Dendritic cell treated with granulocyte-macrophage colony-stimulating factor and Interleukin-4, amounts not matched to agents 40 ng/mL and 50 ng/mL, for 4 days (primary cell): Measurements from ENCODE around the gene RAD51B.
A peak's percentile ranks its signal among the peaks of the same experiment; 100 is the strongest.
"Not testable (repeated sequence)": the region's sequence is repeated elsewhere in the genome, so short reads cannot be mapped to it uniquely, and the experiment has no call there.

Source experiments
- H3K27ac Mint-ChIP-seq: one replicate; pipeline ENCODE4 v1.8.0; 2022; ENCODE audit warnings: mild to moderate bottlenecking, mixed read lengths
- H3K27me3 Mint-ChIP-seq: one replicate; pipeline ENCODE4 v1.8.0; 2022; ENCODE audit warnings: mild to moderate bottlenecking, mixed read lengths
- H3K36me3 Mint-ChIP-seq: one replicate; pipeline ENCODE4 v1.8.0; 2022; ENCODE audit warnings: low read depth, mixed read lengths
- H3K4me1 Mint-ChIP-seq: one replicate; pipeline ENCODE4 v1.8.0; 2022; ENCODE audit warnings: low read depth, mixed read lengths
- H3K4me3 Mint-ChIP-seq: one replicate; pipeline ENCODE4 v1.8.0; 2022; ENCODE audit warnings: mild to moderate bottlenecking, moderate library complexity, mixed read lengths
- H3K9me3 Mint-ChIP-seq: one replicate; pipeline ENCODE4 v1.8.0; 2022; ENCODE audit warnings: mixed read lengths
- intact Hi-C: fragments of 100-400 bp; cut with micrococcal nuclease; formaldehyde crosslinking; loops from one replicate; pipeline ENCODE4 v1.15.0; 2022

Gene RAD51B

DNA sequence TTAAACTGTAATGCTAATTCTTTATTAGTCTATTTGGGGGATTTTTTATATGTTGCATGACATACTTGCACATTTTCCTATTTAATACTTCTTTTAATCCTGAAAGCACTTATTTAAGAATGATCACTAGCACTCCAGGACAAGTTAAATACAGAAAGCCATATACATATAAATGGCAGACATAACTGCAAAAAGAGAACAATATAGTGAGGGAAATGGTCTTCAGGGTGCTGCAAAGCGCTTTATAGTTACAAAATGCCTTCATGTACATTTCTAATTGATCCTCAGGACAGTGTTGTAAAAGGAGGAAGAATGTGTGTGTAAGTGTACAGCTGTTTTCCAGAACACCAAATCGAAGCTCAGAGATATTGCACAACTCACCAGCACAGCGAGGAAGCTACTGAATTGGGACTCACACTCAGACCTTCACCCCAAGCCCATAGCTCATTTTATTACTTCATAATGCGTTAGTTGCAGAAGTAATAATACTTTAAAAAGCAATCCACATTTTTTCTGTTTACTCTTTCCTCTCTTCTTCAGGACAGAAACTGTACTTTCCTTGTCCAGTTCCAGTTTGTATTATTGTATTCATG, 428.2 kb downstream of the RAD51B start:
- Mint-ChIP-seq H3K27ac (peak overlapping the region; percentile 78), H3K27me3 (no peaks in the 10 kb centered on the region), H3K36me3 (no peaks in the 10 kb centered on the region), H3K4me3 (no peak overlapping the region), H3K9me3 (no peaks in the 10 kb centered on the region), H3K4me1 (peaks cover 59% of the 10 kb centered on the region)
- intact Hi-C loops: loop anchor here (2.0 to 10.0 kb wide), 5 partner anchors 303 to 577 kb away; no protein-coding TSS in a partner anchor

DNA sequence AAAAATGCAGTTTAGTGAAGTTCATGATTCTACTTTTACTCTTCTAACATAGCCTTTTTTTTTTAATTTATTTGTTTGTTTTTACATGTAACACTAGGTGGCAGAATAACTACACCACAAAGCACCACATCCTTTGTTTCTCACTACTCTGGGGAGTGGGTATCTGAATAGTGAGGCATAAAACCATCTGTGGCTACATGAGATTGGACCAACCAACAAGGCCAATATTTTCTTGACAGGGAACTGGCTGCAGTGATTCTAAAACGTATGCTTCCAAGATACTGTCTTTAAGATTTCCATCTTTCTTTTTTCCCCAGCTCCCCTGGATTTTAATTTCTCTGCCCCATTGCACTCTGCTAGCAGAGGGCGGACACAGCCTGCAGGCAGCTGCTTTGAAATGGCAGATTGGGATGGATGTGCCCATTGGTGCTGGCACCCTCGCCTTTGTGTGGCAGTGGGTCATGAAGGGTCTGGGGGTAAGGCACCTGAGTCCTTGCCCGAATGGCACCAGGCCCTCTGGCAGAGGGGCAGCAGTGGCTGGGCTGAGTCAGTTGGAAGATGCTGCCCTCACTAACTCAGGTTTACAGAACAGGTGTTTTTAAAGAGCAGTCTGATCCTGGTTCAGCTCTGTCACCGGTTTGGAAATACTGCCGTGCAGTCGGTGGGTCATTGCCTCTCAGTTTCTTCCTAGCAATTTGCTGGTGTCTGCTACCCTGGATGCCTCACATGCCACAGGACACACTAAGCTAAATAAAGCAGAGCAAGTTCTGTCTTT, 429.1 kb downstream of the RAD51B start:
- H3K4me1 Mint-ChIP-seq: peaks cover 59% of the 10 kb centered on the region
- H3K36me3 Mint-ChIP-seq: no peaks in the 10 kb centered on the region
- no peaks in the 10 kb centered on the region for H3K27me3 Mint-ChIP-seq
- peak overlapping the region; percentile 78 for H3K27ac Mint-ChIP-seq
- intact Hi-C loops: loop anchor here (2.0 to 10.0 kb wide), 5 partner anchors 304 to 576 kb away; no protein-coding TSS in a partner anchor
- H3K4me3 Mint-ChIP-seq: no peak overlapping the region
- H3K9me3 Mint-ChIP-seq: no peaks in the 10 kb centered on the region

DNA sequence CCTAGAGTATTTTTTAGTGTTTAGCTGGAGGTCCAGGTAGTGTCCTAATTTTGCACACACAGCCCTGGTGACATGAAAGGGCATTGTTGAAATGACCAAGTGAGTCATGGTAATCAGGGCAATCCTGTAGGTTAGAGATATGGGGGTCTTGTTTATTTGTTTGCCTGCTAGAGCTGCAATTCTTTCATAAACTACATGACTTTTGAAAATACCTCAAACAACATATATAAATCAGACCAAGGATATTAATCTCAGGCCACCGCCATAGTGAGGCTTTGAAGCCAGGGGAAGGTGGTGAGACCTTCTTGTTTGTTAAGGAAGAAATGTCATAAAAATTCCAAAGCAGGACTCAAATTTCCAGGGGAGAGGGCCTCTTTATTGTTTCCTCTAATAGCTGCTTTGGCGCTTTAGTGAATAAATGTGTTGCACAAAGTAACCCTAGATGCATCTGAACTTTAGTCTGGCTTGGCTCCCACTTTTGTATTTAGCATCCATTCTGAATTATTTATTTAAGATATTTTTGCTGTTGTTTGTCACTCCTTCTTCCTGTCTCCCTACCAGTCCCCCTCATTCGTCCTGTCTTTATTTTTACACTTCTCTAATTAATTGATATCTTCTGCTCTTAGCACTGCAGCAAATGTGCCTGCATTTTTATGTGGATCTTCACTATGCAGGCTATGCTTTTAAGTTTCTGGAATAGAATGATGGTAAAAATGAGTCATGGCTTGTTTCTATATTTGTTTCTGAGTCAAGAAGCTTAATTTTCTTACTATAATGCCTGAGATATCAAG, 430.3 kb downstream of the RAD51B start:
- no peaks in the 10 kb centered on the region for H3K36me3 Mint-ChIP-seq
- H3K27me3 Mint-ChIP-seq: no peaks in the 10 kb centered on the region
- H3K4me3 Mint-ChIP-seq: no peak overlapping the region
- intact Hi-C loops: loop anchor here (2.0 to 10.0 kb wide), 6 partner anchors 115 to 575 kb away; no protein-coding TSS in a partner anchor
- H3K9me3 Mint-ChIP-seq: no peaks in the 10 kb centered on the region
- peak overlapping the region; percentile 7 for H3K27ac Mint-ChIP-seq
- peaks cover 52% of the 10 kb centered on the region for H3K4me1 Mint-ChIP-seq

- Mint-ChIP-seq H3K27ac (peak overlapping the region; percentile 7), H3K9me3 (no peaks in the 10 kb centered on the region), H3K27me3 (no peaks in the 10 kb centered on the region), H3K4me3 (no peak overlapping the region), H3K36me3 (no peaks in the 10 kb centered on the region), H3K4me1 (peaks cover 44% of the 10 kb centered on the region)
- intact Hi-C loops: loop anchor here (10.0 kb wide), 1 partner anchor 114 kb away; no protein-coding TSS in a partner anchor
These were observed 431.6 kb downstream of the RAD51B start for GRCh38 chr14:68250927-68251768.

GRCh38 chr14:68251769-68252100, 432.2 kb downstream of the RAD51B start:
- Mint-ChIP-seq H3K27me3 (no peaks in the 10 kb centered on the region), H3K27ac (peak overlapping the region; percentile 7), H3K9me3 (no peaks in the 10 kb centered on the region), H3K4me3 (no peak overlapping the region), H3K4me1 (peaks cover 42% of the 10 kb centered on the region), H3K36me3 (no peaks in the 10 kb centered on the region)
- intact Hi-C loops: loop anchor here (10.0 kb wide), 1 partner anchor 113 kb away; no protein-coding TSS in a partner anchor

- Mint-ChIP-seq H3K27ac (no peak overlapping the region), H3K4me1 (peaks cover 34% of the 10 kb centered on the region), H3K4me3 (no peak overlapping the region), H3K9me3 (no peaks in the 10 kb centered on the region), H3K27me3 (no peaks in the 10 kb centered on the region), H3K36me3 (no peaks in the 10 kb centered on the region)
- intact Hi-C loops: loop anchor here (10.0 kb wide), 1 partner anchor 112 kb away; no protein-coding TSS in a partner anchor
These were observed 433.7 kb downstream of the RAD51B start for GRCh38 chr14:68253160-68253780.

- H3K27ac Mint-ChIP-seq: no peak overlapping the region
- no peaks in the 10 kb centered on the region for H3K36me3 Mint-ChIP-seq
- peaks cover 27% of the 10 kb centered on the region for H3K4me1 Mint-ChIP-seq
- H3K9me3 Mint-ChIP-seq: no peaks in the 10 kb centered on the region
- intact Hi-C loops: loop anchor here (10.0 kb wide), 1 partner anchor 111 kb away; no protein-coding TSS in a partner anchor
- no peak overlapping the region for H3K4me3 Mint-ChIP-seq
- no peaks in the 10 kb centered on the region for H3K27me3 Mint-ChIP-seq
These were observed 434.4 kb downstream of the RAD51B start for GRCh38 chr14:68253878-68254528.

DNA sequence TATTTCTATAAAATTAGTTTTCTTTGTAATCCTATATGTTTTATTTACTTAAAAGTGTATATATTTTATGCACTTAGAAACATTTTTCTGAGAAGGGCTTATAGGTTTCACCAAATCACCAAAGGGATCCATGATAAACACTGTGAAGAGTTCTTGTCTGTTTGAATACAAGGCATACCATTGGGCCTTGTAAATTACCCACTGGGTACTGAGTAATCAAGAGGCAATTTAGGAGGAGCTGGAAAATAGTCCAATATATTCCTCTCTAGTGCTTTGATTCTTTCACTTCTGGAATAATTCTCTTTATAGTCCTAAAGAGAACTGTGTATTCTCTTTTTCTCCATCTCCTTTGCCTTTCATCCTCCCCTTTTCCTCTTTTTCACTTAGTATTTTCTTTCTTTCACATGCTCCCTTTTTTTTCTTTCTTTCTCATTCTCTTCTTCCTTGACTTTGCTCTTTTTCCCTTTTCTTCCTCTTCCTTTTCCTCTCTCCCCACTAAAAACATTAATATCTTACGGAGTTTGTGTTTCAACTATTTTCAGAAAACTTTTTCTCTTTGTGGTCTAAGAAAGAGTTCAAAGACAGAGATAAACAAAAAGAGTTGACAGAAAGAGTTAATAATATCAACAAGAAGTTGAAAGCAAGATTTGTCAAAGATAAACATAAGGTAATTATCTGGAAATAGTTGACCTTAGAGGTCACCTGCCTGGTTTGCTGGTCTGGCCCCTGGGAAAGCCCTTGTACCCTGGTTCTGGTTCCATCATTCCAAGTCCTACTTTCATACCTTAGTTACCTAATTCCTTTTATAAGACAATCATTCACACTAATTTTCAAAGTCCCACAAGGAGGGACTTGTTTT, 435.3 kb downstream of the RAD51B start:
- Mint-ChIP-seq H3K9me3 (no peaks in the 10 kb centered on the region), H3K27ac (peak overlapping the region; percentile 1), H3K4me3 (no peak overlapping the region), H3K36me3 (no peaks in the 10 kb centered on the region), H3K27me3 (no peaks in the 10 kb centered on the region), H3K4me1 (peaks cover 23% of the 10 kb centered on the region)
- intact Hi-C loops: loop anchor here (10.0 kb wide), 1 partner anchor 110 kb away; no protein-coding TSS in a partner anchor

DNA sequence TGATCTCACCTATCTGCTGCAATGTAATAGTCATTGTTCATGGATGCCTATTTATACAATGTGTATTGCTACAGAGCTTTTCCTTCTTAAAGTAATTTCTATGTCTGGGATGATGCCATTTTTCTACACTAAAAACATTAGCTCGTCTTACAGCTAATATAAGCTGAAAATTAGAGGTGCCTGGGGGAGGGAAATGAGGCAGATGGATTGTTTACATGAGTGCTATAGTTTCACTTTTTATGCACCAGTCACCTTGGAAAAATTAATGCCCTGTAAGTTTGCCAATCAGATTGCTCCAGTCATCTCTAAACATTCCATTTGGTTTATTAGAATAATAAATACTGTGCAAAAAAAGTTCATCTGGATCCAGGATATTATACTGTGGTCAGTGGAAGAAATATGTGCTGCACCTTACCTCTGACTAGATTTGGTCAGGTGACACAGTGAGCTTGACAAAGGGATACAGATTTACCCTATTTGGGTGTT, 436.2 kb downstream of the RAD51B start:
- intact Hi-C loops: loop anchor here (10.0 kb wide), 1 partner anchor 109 kb away; no protein-coding TSS in a partner anchor
- H3K36me3 Mint-ChIP-seq: no peaks in the 10 kb centered on the region
- H3K27ac Mint-ChIP-seq: no peak overlapping the region
- H3K27me3 Mint-ChIP-seq: no peaks in the 10 kb centered on the region
- no peaks in the 10 kb centered on the region for H3K9me3 Mint-ChIP-seq
- H3K4me3 Mint-ChIP-seq: no peak overlapping the region
- peaks cover 19% of the 10 kb centered on the region for H3K4me1 Mint-ChIP-seq

GRCh38 chr14:68257969-68258368, 438.4 kb downstream of the RAD51B start:
- Mint-ChIP-seq H3K27me3 (no peaks in the 10 kb centered on the region), H3K9me3 (no peaks in the 10 kb centered on the region), H3K4me3 (no peak overlapping the region), H3K27ac (no peak overlapping the region), H3K36me3 (no peaks in the 10 kb centered on the region), H3K4me1 (peaks cover 18% of the 10 kb centered on the region)
- intact Hi-C loops: loop anchor here (10.0 kb wide), 1 partner anchor 107 kb away; no protein-coding TSS in a partner anchor

GRCh38 chr14:68258995-68259394, 439.4 kb downstream of the RAD51B start:
- H3K27ac Mint-ChIP-seq, H3K4me3 Mint-ChIP-seq, H3K9me3 Mint-ChIP-seq, H3K36me3 Mint-ChIP-seq, H3K27me3 Mint-ChIP-seq: not testable (repeated sequence)
- intact Hi-C loops: loop anchor here (10.0 kb wide), 1 partner anchor 106 kb away; no protein-coding TSS in a partner anchor
- H3K4me1 Mint-ChIP-seq: peaks cover 25% of the 10 kb centered on the region
